ENCODE results near the gene RFESD. TPM values are rescaled to one million over a fixed set of nuclear protein-coding genes. Genes with fewer than 3 reads are reported as not detected.

Gene RFESD
- total RNA-seq, 4 donors from 2014 or later, result 1.1 to 1.4 TPM; not detected in 2

DNA sequence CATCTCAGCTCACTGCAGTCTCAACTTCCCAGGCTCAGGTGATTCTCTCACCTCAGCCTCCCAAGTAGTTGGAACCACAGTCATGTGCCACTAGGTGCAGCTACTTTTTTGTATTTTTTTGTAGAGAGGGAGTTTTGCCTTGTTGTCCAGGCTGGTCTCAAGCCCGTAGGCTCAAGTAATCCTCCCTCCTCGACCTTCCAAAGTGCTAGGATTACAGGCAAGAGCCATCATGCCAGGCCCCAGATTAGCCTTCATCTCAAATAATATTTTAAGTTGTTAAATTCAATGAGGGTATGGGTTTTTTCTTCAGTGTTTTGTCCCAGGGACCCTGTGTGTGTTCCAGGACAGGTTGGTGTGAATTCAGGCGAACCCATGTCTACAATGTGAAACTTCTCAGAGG lies 12.5 kb upstream of the RFESD start:
- H3K9me3 ChIP-seq, result no peaks in the 10 kb centered on the region
- H3K27me3 ChIP-seq, result no peaks in the 10 kb centered on the region
- H3K4me3 ChIP-seq, result no peak overlapping the region
- no peak overlapping the region for H3K27ac ChIP-seq
- TF ChIP-seq POLR2AphosphoS5 (IDR thresholded peaks at IDR 0.05) (no peak), POLR2A (IDR thresholded peaks at IDR 0.05) (no peak), EP300 (IDR thresholded peaks at IDR 0.05; ENCODE audit: low read depth) (no peak)
- TF ChIP-seq, protein P1, sequence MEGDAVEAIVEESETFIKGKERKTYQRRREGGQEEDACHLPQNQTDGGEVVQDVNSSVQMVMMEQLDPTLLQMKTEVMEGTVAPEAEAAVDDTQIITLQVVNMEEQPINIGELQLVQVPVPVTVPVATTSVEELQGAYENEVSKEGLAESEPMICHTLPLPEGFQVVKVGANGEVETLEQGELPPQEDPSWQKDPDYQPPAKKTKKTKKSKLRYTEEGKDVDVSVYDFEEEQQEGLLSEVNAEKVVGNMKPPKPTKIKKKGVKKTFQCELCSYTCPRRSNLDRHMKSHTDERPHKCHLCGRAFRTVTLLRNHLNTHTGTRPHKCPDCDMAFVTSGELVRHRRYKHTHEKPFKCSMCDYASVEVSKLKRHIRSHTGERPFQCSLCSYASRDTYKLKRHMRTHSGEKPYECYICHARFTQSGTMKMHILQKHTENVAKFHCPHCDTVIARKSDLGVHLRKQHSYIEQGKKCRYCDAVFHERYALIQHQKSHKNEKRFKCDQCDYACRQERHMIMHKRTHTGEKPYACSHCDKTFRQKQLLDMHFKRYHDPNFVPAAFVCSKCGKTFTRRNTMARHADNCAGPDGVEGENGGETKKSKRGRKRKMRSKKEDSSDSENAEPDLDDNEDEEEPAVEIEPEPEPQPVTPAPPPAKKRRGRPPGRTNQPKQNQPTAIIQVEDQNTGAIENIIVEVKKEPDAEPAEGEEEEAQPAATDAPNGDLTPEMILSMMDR (IDR thresholded peaks at IDR 0.05), result no peak
- intact Hi-C loops (cut with DNase I; ENCODE audit: low total_unique reads), result loop anchor here (10.0 kb wide), 1 partner anchor 701 kb away; no protein-coding TSS in a partner anchor
- in situ Hi-C loops (cut with MboI; ENCODE audit: low pct_ligation_motif_present in 1 of 4, low pct_unique_long_range_greater_than_20kb in 1 of 4, low sequenced_read_pairs in 3 of 4), result loop anchor here in 1 of 4 donors (25.0 kb wide), 1 partner anchor 703 kb away; no protein-coding TSS in a partner anchor
- DNase-seq, result no peak
- H3K4me1 ChIP-seq, result peaks cover 0 to 4% (median 2%) of the 10 kb centered on the region in 4 donors
- WGBS, 2 donors (ENCODE audit: low coverage in 1 of 2), result 95 to 100% methylated on average over 1 to 3 of the region's 3 CpGs
- no peaks in the 10 kb centered on the region for H3K36me3 ChIP-seq

DNA sequence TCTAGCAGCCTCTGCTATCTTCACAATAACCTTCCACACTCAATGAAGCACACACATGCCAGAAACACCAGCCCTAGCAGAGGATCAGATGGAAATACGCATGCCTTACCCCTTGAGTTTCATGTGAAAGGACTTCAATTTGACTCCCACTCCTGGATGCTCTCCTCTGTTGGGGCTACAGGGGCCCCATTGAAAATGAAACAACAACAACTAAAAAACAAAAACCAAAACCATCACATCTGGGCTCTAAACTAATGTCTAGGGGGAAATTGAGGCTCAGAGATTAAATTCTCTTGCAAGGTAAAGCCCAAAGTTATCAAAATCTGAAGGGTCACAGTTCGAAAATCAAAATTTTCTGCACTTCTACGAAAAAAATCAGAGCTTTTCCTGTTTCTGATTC lies 7.9 kb upstream of the RFESD start:
- intact Hi-C loops (cut with DNase I; ENCODE audit: low total_unique reads), result loop anchor here (10.0 kb wide), 1 partner anchor 696 kb away; no protein-coding TSS in a partner anchor
- Histone ChIP-seq H3K4me3 (no peak overlapping the region), H3K27me3 (no peaks in the 10 kb centered on the region), H3K27ac (no peak overlapping the region), H3K9me3 (no peaks in the 10 kb centered on the region), H3K36me3 (no peaks in the 10 kb centered on the region), H3K4me1 (no peaks in the 10 kb centered on the region)
- DNase-seq, result no peak
- no peak for TF ChIP-seq EP300 (IDR thresholded peaks at IDR 0.05; ENCODE audit: low read depth)
- TF ChIP-seq, protein P1 (IDR thresholded peaks at IDR 0.05), result no peak
- WGBS, 2 donors (ENCODE audit: low coverage in 1 of 2), result 78 to 80% methylated on average over 3 of the region's 3 CpGs
- in situ Hi-C loops (cut with MboI; ENCODE audit: low pct_ligation_motif_present in 1 of 4, low pct_unique_long_range_greater_than_20kb in 1 of 4, low sequenced_read_pairs in 3 of 4), result loop anchor here in 1 of 4 donors (25.0 kb wide), 1 partner anchor 699 kb away; no protein-coding TSS in a partner anchor

DNA sequence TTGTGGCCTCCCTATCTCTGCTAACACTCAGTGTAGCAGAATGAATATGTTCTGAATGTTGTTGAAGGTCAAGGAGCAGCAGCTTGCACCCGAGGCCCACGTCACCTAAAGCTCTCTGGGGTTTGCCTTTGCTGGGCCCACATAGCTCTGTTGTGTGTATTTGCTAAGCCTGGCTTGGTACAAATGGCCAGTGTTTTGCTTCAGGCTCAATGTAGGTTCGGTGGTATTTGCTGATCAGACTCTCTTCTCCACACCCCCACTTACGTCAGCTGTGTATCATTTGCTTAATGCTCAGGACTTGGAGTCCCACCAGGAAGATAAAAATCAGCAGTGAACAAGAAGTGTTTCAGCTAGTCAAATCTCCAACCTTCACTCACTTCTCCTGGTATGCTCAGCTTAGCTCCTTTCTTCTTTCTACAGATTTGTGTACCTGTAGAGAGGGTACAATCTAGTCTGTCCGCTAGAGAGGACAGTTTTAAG lies 4.8 kb upstream of the RFESD start:
- 75 to 81% methylated on average over 2 to 5 of the region's 5 CpGs for WGBS, 2 donors (ENCODE audit: low coverage in 1 of 2)
- Histone ChIP-seq H3K9me3 (no peaks in the 10 kb centered on the region), H3K27ac (peak overlapping the region in 3 of 4 donors; percentile 41 to 58 (median 51)), H3K27me3 (no peaks in the 10 kb centered on the region), H3K4me3 (no peak overlapping the region), H3K4me1 (peaks cover 0 to 11% (median 5%) of the 10 kb centered on the region in 4 donors), H3K36me3 (no peaks in the 10 kb centered on the region)
- in situ Hi-C loops (cut with MboI; ENCODE audit: low pct_ligation_motif_present in 1 of 4, low pct_unique_long_range_greater_than_20kb in 1 of 4, low sequenced_read_pairs in 3 of 4) (loop anchor here in 1 of 4 donors (25.0 kb wide), 1 partner anchor 696 kb away; no protein-coding TSS in a partner anchor), intact Hi-C loops (cut with DNase I; ENCODE audit: low total_unique reads) (loop anchor here (10.0 kb wide), 1 partner anchor 203 kb away; no protein-coding TSS in a partner anchor)
- TF ChIP-seq EP300 (IDR thresholded peaks at IDR 0.05; ENCODE audit: low read depth) (no peak), POLR2AphosphoS5 (IDR thresholded peaks at IDR 0.05) (peak in 2 of 3 donors; percentile 21 to 55), POLR2A (IDR thresholded peaks at IDR 0.05) (peak; percentile 19)
- TF ChIP-seq, protein P1 (IDR thresholded peaks at IDR 0.05), result no peak
- DNase-seq, result no peak

DNA sequence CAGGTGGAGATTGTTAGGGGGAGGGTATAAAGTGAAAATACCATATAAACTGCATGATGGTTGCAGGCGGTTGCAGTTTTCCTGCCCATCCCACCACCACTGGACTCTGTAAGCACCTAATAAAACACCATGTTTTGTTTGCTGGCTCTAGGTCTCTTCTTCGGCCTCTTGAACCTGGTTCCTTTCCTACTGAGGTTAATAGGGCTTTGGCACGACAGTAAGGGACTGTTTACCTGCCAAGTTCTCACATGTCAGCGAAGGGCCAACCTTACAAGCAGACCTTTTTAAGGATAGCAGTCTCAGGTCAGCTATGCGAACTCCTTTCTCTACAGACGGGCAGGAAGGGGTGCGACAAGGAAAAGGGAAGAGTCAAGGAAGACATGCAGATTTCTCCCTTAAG lies 3.4 kb upstream of the RFESD start:
- Histone ChIP-seq H3K4me1 (peaks cover 10 to 24% (median 16%) of the 10 kb centered on the region in 4 donors), H3K36me3 (no peaks in the 10 kb centered on the region), H3K27ac (no peak overlapping the region), H3K4me3 (no peak overlapping the region), H3K9me3 (no peaks in the 10 kb centered on the region), H3K27me3 (no peaks in the 10 kb centered on the region)
- in situ Hi-C loops (cut with MboI; ENCODE audit: low pct_ligation_motif_present in 1 of 4, low pct_unique_long_range_greater_than_20kb in 1 of 4, low sequenced_read_pairs in 3 of 4), result loop anchor here in 1 of 4 donors (25.0 kb wide), 1 partner anchor 694 kb away; no protein-coding TSS in a partner anchor
- no peak for DNase-seq
- TF ChIP-seq EP300 (IDR thresholded peaks at IDR 0.05; ENCODE audit: low read depth) (no peak), POLR2A (IDR thresholded peaks at IDR 0.05) (no peak), POLR2AphosphoS5 (IDR thresholded peaks at IDR 0.05) (no peak)
- TF ChIP-seq, protein P1 (IDR thresholded peaks at IDR 0.05), result no peak
- intact Hi-C loops (cut with DNase I; ENCODE audit: low total_unique reads), result loop anchor here (10.0 kb wide), 1 partner anchor 202 kb away; no protein-coding TSS in a partner anchor
- WGBS, 2 donors (ENCODE audit: low coverage in 1 of 2), result 90% methylated on average over 7 of the region's 7 CpGs
